Measurements from ENCODE around the gene KLHL15. TPM values are rescaled to one million over a fixed set of nuclear protein-coding genes. Genes with fewer than 3 reads are reported as not detected.

Gene KLHL15
- total and polyA plus RNA-seq, 2 of the 13 experiments (the other 11 are each of a cell fraction or from before 2014, with no cell fraction given), result 2.8 to 5.5 TPM

- peak; percentile 68; the same call in 1 of the 2 replicates for TF ChIP-seq GMEB1 (CRISPR knock-in tag; IDR thresholded peaks at IDR 0.05; ENCODE audit: borderline replicate concordance)
- TF ChIP-seq MXD1 (CRISPR knock-in tag; IDR thresholded peaks at IDR 0.05), result no peak
- TF ChIP-seq CEBPG (CRISPR knock-in tag; IDR thresholded peaks at IDR 0.05), result peak; percentile 95
- TF ChIP-seq ZNF800 (CRISPR knock-in tag; IDR thresholded peaks at IDR 0.05), result no peak
- TF ChIP-seq REXO4 (CRISPR knock-in tag; IDR thresholded peaks at IDR 0.05; ENCODE audit: borderline replicate concordance), result no peak
- TF ChIP-seq PTBP1 (IDR thresholded peaks at IDR 0.05; ENCODE audit: low read depth, low read length, poor library complexity, severe bottlenecking), result no peak
- no peak; the same call in 1 of the 2 replicates for TF ChIP-seq ZMAT3 (CRISPR knock-in tag; conservative IDR thresholded peaks at IDR 0.05)
- TF ChIP-seq FIP1L1 (IDR thresholded peaks at IDR 0.05; ENCODE audit: borderline replicate concordance, insufficient read depth, low read depth, low read length), result no peak
- 0 out of 2 replicates have a peak, but pooled peaks have one; percentile 35 for TF ChIP-seq ZSCAN25 (CRISPR knock-in tag; IDR thresholded peaks at IDR 0.05)
- TF ChIP-seq ZNF597 (CRISPR knock-in tag; IDR thresholded peaks at IDR 0.05), result no peak
- no peak for TF ChIP-seq ZNF790 (CRISPR knock-in tag; IDR thresholded peaks at IDR 0.05; ENCODE audit: borderline replicate concordance)
Observed at GRCh38 chrX:24054182-24055042, 27.4 kb upstream of the KLHL15 start, which contains the start of gene EIF2S3 (continued).

All from HepG2 (cell line).